ENCODE results near the gene CARD14.

Gene CARD14

DNA sequence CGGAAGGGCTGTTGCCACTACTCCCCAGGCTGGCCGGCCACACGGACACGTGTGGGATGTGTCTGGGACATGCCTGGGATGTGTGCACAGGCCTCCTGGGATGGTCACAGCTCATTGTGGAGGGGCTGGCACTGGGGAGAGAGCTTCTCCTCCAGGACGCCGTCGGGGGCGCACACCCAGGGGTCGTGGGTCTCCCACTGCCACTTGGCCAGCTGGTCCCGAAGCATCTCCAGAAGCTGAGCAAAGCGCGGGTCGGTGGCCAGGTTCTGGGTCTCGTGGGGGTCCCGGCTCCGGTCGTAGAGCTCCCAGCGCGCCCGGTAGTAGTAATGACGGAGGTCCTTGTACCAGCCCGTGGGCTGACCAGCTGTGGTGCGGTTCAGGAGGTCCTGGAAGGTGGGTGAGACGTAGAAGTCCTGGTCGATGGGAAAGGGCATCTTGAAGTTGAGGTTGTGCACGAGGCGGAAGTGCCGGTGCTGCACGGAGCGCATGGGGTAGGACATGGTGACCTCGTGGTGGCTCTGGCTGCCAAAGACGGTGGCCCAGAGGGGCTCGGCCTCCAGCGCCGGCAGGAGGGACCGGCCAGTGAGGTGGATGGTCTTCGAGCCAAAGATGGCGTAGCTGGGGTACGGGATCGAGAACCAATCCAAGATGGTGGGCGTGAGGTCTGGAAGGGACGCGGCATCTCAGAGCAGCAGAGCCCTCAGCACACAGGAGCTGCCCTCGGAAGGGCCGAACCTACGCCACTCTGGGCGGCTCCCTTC is 40.7 kb downstream of the CARD14 start:
- no peak for DNase-seq (ENCODE audit: low read depth, low spot score)

DNA sequence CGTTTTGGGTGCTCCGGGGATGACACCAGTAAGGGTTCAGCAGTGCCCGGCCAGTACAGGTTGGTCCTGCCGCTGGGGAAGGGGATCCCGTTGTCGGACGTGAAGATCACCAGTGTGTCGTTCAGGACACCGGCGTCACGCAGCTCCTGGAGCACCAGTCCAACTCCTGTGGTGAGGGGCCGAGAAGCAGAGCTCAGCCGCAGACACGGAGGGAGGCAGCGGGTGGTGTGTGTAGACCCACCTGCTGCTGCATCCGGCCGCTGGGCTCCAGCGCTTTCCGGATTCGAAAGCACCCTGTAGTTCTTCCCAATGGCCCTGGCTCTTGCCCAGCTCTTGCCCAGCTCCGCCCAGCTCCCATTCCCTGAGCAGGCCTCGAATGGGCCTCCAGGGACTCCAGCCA is 42.3 kb downstream of the CARD14 start:
- DNase-seq (ENCODE audit: low read depth, low spot score) = no peak

DNA sequence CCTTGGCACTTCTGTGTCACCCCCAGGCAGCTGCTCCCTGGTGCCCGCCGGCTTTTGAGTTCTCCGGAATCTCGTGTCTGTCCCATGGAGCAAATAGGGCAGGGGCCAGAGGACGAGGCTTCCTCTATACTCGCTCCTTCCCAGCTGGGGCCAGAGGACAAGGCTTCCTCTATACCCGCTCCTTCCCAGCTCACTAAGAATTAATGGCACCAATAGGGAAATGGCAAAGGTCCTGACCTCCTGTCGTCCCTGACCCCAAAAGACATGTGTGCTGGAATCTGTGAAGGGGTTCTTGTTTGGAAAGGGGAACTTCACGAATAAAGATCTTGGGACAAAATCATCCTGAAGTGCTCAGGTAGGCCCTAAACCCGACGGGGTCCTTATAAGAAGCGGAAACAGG is 42.7 kb downstream of the CARD14 start:
- no peak for DNase-seq (ENCODE audit: low read depth, low spot score)

DNA sequence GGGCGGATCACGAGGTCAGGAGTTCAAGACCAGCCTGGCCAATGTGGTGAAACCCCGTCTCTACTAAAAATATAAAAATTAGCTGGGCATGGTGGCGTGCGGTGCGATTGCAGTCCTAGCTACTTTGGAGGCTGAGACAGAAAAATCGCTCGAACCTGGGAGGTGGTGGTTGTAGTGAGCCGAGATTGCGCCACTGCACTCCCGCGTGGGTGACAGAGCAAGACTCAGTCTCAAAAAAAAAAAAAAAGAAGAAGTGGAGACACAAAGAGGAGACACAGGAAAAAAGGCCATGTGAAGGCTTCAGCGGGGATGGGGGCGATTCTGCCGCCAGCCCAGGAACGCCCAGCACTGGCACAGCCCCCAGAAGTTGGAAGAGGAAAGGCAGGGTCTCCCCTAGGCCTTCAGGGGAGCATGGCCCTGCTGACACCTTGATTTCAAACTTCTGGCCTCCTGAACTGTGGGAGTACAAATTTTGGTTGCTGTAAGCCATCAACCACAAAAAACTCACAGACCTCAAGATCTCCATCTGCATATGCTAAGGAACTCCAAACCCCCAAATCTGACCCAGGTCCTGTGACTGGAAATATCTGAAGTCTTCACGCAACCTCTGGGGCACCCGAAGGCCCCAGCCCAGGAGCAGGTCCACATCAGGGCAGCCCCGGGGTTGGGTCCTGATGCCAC is 43.3 kb downstream of the CARD14 start:
- no peak for DNase-seq (ENCODE audit: low read depth, low spot score)

DNA sequence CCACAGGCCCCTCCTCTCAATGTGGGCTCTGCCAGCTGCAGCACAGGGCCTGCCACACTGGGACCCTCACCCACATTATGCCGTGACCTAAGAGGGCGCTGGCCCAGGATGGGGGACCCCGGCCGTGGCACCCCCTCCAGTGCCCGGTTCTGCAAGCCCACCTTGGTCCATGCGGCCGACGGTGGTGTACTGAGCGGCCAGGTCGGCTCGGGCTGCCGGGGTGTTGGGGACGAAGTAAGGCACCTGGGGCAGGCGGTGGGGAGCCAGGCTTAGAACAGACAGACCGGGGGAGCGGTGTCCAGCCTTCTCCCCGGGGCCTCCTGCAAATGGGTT is 43.8 kb downstream of the CARD14 start:
- DNase-seq (ENCODE audit: low read depth, low spot score) = no peak

DNA sequence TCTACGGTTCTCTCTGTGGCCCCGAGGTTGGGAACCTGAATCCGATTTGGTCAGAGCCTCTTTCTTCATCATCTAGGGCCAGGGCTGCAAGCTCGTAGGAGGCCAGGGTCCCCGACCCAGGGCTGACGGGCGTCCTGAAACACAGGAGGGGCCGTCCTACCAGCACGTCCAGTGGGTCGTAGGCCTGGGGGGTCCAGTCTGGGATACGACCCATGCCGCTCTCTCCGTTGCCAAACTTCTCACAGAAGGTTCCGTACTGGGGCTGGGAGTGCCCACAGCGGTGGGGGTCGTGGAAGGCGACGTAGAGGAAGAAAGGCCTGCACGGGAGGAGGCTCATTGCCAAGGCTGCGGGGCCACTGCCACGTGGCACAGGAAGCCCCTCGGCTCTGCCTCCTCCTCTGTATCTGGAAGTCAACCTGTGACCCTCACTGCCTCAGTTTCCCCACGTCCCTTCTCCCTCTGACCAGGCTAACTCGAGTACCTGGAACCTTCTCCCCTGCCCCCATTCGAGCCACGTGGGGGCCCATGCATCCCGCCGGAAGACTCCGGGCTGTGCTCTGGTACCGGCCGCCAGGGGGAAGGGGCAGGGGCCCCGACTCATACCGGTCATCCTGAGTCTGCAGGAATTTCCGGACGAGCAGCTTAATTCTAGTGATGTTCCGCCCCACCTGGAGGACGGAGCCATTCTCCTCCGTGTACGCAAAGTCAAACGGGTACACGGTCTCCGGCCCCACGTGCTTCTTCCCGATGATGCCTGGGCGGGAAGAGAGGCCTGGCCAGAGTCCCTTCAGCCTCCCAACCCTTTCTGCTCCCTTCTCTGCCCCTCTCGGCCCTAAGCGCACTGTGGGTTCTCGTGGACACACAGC is 44.4 kb downstream of the CARD14 start:
- DNase-seq (ENCODE audit: low read depth, low spot score) = no peak

DNA sequence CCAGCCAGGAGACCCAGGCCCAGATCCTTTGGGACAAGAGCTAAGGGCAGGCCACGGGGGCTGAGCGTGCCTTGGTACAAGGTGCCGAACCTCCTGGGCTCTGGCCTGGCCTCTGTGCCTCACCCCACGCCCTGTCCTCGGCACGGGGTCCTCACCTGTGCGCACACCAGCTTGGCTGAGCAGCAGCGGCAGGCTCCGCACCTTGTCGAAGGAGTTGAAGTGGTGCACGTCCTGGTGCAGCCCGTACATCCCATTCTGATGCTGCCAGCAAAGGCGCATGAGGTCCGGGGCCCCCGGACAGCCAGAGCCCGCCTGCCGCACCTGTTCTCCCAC is 45.0 kb downstream of the CARD14 start:
- DNase-seq (ENCODE audit: low read depth, low spot score) = no peak

DNA sequence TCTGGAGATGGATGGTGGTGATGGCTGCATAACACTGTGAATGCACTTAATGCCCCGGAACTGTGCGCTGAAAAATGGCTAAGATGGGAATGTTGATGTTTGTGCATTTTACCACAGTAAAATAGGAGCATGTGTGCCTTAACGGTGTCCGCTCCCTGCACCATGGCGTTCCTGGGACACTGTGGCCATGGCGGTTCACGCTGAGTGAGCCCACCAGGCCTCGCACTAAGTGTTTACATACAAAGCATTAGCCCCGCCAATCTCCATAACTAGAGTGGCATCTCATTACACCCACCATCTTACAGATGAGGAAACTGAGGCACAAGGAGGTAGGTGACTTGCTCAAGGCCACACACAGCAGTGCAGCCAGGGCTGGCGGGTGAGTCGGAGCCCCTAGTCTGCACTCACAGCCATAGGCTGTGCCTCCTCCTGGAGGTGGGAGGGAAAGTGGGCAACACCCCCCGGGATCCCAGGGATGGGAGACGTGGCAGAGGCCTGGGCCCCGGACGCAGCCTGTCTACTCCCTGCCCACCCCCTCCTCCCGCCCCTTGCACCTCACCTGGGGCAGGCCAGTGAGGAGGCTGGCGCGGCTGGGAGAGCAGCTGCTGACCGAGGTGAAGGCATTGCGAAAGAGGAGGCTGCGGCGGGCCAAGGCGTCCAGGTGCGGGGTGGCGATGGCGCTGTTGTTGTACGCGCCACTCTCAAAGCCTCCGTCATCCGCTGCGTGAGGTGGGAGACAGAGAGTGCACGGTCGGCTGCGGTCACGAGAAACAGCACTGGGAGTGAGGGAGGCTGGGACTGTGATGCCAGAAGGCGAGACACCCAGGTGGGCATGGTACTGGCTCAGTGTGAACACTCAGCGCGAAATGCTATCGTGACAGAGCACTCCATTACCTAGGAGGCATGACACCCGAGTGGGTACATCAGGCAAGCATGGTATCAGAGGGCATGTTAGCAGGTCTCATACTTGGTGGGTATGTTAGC is 46.9 kb downstream of the CARD14 start:
- no peak for DNase-seq (ENCODE audit: low read depth, low spot score)

DNA sequence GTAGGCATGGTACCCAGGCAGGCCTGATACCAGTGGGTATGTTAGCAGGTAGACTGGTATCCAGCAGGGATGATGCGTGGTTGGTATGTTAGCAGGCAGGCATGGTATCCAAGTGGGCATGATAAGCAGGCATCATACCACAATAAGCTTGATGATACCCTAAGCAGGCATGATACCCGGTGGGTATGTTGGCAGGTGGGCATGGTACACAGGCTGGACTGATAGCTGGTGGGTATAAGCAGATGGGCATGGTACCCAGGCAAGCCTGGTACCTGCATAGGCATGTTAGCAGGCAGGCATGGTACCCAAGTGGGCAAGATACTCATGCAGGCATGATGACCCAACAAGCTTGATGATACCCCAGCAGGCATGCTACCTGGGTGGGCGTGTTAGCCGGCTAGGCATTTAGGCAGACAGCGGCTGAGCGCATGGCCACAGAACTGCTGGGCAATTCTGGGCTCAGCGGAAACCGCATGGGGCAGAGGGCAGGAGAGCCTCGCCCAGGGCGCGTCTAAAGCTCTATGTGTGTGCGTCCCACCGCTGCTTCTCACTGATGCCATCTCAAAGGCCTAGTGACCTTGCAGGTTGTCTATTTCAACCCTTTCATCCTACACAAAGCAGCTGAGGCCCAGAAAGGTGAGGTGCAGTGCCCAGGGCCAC is 48.0 kb downstream of the CARD14 start:
- no peak for DNase-seq (ENCODE audit: low read depth, low spot score)

DNA sequence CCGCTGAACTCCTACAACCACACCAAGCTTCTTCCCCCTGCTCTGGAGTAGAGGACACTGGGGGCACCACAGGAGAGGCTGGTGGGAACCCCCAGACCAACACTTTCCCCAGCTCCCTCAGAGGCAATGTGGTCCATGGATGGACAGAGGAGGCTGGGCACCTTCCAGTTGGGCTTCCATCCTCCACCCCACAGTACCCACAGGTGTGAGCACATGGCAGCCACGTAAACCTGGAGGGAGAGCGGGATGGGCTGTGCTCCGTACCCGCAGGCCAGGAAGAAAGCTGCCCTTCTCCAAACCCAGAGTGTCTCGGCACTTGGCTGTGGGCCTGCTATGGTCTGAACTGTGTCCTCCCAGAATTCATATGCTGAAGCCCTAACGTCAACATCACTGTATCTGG is 48.6 kb downstream of the CARD14 start:
- DNase-seq (ENCODE audit: low read depth, low spot score) = no peak

DNA sequence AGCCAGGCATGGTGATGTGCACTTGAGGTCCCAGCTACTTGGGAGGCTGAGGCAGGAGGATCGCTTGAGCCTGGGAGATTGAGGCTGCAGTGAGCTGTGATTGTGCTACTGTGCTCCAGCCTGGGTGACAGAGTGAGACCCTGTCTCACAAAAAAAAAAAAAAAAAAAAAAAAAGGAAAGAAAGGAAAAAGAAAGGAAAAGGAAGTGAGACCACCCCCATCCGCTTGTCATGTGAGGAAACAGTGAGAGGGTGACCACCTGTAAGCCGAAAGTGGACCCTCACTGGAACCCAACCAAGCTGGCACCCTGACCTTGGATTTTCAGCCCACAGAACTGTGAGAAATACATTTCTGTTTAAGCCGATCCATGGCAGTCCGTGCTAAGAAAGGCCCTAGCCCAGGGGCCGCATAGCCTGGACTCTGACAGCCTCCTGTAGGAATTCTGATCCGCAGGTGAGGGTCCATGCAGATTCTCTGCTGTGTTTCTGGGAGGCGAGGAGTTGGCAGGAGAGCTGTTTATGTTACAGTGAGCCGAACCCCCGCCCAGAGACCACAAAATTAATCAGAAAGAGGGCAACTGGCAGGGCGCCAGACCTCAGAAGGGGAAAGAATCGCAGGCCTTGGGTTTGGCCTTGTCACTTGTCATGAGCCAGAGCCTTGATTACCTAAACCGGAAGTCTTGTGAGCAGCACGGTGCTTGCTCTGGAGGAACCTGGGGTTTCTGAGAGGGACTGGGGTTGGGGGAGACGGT is 49.4 kb downstream of the CARD14 start:
- DNase-seq (ENCODE audit: low read depth, low spot score) = no peak

DNA sequence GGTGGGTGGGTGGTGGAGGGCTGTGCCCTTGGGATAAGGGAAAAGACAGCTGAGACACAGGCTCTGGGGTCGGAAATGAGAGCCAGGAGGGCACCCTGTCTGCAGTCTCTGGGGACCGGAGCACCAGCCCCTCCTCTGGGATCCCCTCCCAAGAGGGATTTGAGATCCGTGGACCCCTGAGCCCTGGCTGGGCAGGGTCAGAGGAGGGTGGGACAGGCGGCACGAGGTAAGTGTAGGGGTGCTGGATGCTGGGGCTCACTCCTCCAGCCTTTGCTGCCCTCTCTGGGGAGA is 49.9 kb downstream of the CARD14 start:
- DNase-seq (ENCODE audit: low read depth, low spot score) = no peak

DNA sequence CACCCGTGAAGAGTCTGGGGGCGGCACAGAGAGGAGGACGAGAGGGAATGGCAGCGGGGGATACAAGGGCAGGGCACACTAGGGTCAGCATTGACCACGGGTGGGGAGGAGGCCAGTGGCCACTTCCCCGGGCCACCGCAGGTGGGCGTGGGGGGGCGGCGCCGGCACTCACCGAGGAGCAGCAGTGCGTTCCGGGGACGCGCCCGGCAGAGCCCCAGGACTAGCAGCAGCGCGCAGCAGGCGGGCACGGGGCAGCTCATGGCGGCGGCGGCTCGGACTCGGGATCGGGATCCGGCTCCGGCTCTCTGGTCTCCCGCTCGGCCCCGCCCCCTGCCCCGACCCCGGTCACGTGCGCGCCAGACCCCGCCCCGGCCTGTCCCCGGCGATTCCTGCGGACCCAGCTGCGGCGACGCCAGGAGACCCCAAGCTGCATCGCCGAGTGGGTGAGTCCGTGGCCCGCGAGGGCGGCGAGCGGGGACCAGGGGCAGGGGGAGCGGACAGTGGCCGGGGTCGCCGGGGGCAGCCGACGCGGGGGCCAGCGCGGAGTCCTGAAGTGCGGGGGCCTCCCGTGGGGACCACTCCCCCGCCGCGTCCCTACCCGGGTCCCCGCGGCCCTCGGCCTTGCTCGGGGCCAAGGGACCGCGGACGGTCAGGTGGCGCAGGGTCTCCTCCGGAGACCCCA is 50.4 kb downstream of the CARD14 start, which contains the start of the genes SGSH and SLC26A11:
Gene SGSH, minus strand, starts transcription at position 280 of the 682 bp plus-strand sequence. Its CDS starts 20 bp downstream, at position 260.
Gene SLC26A11, plus strand, starts transcription at position 374 of the 682 bp plus-strand sequence. CDS start 1,134 bp downstream, outside the sequence.
- no peak for DNase-seq (ENCODE audit: low read depth, low spot score)

DNA sequence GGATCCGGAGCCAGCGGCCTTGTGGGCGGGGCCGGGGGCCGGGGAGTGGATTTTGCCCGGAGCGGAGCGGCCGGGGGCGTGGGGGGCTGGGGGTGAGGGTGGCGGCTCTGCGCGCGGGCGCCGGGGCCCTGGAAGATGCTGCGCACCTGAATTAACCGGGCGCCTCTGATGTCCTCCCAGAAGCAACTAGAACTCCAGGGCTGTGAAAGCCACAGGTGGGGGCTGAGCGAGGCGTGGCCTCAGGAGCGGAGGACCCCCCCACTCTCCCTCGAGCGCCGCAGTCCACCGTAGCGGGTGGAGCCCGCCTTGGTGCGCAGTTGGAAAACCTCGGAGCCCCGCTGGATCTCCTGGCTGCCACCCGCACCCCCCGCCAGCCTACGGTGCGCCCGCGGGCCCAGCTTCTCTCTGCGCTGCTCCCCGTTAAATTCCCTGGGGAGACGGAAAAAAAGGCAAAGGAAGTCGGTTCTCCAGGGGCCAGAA is 50.9 kb downstream of the CARD14 start:
- DNase-seq (ENCODE audit: low read depth, low spot score) = no peak

DNA sequence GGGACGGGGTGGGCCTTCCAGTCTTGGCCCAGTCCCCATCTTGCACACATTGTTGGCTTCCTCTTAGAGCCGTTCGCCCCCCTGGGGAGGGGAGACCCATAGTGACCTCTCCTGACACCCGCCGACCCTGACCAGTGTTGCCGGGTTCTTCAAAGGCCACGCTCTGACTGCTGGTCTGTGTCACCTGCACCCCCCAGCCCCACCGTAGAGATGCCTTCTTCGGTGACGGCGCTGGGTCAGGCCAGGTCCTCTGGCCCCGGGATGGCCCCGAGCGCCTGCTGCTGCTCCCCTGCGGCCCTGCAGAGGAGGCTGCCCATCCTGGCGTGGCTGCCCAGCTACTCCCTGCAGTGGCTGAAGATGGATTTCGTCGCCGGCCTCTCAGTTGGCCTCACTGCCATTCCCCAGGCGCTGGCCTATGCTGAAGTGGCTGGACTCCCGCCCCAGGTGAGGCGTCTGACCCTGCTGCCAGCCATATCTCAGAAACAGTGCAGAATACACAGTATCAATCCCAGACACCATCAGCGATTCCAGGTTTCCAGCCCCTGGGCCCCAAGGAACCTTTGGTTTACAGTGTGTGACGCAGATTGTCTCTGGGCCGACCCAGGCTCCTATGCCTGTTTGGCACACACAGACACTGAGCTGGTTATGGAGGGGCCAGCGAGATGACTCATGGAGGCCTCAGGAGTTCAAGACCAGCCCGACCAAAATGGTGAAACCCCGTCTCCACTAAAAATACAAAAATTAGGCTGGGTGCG is 51.7 kb downstream of the CARD14 start:
- DNase-seq (ENCODE audit: low read depth, low spot score) = no peak

DNA sequence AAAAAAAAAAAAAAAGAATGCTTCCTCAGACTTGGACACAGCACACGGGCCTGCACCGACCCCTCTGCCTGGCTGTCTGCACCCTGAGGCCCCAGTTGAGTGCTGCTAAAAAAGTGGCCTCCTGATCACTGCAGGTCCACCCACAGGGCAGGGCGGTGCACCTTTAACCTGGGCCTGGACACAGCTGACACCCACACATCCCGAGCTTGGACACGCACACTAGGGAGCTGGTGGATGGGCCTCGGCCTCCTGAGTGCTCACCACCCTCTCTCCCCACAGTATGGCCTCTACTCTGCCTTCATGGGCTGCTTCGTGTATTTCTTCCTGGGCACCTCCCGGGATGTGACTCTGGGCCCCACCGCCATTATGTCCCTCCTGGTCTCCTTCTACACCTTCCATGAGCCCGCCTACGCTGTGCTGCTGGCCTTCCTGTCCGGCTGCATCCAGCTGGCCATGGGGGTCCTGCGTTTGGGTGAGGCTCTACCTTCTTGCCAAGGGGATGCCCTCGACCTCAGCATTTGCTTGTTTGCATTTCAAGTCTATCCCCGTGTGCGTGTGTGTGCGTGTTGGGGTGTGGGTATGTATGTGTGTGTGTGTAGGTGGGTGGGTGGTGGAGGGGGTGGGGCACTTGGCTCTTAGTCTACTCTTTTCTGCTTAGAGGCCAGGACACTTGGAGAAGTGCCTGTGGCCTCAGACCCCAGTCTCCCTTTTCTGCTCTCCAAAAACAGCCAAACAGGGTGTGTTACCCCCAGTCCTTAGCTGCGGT is 52.7 kb downstream of the CARD14 start:
- no peak for DNase-seq (ENCODE audit: low read depth, low spot score)

DNA sequence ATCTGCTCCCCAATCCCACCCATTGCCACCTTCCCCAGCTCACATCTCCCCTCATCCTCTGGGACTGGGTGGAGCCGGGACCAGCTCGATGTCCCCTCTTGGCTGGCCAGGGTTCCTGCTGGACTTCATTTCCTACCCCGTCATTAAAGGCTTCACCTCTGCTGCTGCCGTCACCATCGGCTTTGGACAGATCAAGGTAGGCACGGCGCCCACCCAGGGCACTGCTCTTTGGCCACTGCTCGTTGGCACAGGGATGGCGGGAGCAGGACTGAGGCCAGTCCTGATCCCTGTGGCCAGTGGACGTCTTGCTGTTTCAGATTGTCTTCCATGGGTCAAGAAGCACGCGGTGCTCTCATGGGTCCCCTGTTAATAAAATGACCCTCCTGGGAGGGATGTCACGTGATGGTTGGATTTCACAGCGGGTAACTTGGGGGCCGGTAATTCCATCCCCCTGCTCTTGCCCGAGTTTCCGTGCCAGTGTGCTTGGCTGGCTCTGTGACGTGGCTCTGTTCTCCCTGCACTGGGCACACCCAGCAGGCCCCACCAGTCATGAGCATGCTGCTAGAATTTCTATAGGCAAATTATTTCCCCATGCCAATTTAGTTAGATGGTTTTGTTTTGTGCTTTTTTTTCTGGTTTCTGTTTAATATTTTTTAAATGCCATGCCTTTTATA is 53.4 kb downstream of the CARD14 start:
- DNase-seq (ENCODE audit: low read depth, low spot score) = no peak
